ENCODE results near the gene ADCY7. TPM values are rescaled to one million over a fixed set of nuclear protein-coding genes. Genes with fewer than 3 reads are reported as not detected.

The ADCY7 gene
- total RNA-seq, 1 experiment from 2014 or later: 5.5 TPM

DNA sequence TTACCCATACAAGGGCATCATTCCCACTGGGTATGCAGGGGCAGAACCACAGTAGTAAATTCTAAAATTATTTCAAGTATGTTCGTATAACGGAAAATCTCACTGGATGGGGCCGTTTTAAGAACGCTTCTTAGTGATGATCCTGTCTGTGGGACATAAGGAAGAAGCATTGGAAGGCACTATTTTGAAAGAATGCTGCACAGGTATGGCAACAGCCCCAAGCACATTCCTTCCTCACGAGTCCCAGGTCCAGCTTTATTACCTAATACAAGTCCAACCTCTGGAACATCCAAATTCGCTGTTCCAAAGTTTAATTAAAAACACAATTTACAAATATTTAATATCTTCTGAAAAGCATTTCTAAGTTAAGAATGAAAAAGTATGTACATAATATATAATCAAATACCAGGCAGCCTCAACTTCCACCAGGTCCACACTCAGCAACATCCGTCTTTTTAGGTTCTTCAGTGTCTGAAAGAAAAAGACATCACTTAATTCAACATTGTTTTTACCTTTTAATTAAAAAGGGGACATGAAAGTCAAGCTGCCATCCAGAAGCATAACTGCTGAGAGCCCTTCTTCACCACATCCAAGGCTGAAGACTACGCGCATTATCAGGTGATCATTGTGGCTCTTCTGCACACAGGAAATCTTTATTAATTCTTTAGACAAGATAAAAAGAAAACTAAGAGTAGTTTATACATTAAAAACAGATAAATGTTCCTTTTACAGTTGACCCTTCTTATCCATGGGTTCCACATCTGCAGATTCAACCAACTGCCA is 52.6 kb downstream of the ADCY7 start:
- Histone ChIP-seq H3K4me3 (ENCODE audit: low read depth, low read length, poor library complexity, severe bottlenecking) (no peak overlapping the region), H3K4me1 (ENCODE audit: insufficient read depth, low read length, poor library complexity, severe bottlenecking) (no peaks in the 10 kb centered on the region), H3K27ac (ENCODE audit: low read depth, low read length, poor library complexity, severe bottlenecking) (no peak overlapping the region), H3K27me3 (replicated peaks; ENCODE audit: insufficient read depth, low read depth, low read length, poor library complexity) (no peaks in the 10 kb centered on the region), H3K9me3 (ENCODE audit: low read depth, low read length, poor library complexity, severe bottlenecking) (no peaks in the 10 kb centered on the region), H3K36me3 (ENCODE audit: insufficient read depth, low read length, poor library complexity, severe bottlenecking) (peaks cover 75% of the 10 kb centered on the region)
- BruUV-seq (replicated peaks): no TSS peak
- intact Hi-C loops (cut with micrococcal nuclease; ENCODE audit: unreplicated experiment): no loop called here
- TF ChIP-seq EZH2 (IDR thresholded peaks at IDR 0.05; ENCODE audit: borderline replicate concordance, low read depth, low read length, poor library complexity, severe bottlenecking): no peak
- TF ChIP-seq, protein P1, sequence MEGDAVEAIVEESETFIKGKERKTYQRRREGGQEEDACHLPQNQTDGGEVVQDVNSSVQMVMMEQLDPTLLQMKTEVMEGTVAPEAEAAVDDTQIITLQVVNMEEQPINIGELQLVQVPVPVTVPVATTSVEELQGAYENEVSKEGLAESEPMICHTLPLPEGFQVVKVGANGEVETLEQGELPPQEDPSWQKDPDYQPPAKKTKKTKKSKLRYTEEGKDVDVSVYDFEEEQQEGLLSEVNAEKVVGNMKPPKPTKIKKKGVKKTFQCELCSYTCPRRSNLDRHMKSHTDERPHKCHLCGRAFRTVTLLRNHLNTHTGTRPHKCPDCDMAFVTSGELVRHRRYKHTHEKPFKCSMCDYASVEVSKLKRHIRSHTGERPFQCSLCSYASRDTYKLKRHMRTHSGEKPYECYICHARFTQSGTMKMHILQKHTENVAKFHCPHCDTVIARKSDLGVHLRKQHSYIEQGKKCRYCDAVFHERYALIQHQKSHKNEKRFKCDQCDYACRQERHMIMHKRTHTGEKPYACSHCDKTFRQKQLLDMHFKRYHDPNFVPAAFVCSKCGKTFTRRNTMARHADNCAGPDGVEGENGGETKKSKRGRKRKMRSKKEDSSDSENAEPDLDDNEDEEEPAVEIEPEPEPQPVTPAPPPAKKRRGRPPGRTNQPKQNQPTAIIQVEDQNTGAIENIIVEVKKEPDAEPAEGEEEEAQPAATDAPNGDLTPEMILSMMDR (conservative IDR thresholded peaks at IDR 0.05; ENCODE audit: low read depth, low read length): no peak
- DNase-seq (ENCODE audit: low spot score): no peak
- POLR2A ChIA-PET (ENCODE audit: low non-redundant PET): no interaction called here
- CTCF ChIA-PET: no interaction called here

DNA sequence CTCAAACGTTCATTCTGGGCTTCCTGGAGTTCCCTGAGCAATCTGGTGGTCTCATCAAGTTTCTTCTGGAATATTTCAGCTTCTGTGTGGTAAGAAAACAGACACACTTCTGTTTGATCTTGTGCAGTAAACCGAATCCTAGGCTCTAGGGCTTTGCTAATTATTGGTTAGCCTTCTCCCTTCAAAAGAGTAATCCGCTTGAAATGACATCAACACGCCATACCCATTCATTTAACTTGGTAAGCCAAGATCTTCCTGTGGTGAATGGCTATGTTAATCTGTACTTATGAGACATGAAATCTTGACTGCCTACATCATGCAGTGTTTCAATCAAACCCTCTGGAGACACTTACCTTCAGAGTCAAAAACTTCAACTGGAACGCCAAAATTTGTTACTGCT is 54.0 kb downstream of the ADCY7 start:
- POLR2A ChIA-PET (ENCODE audit: low non-redundant PET): no interaction called here
- H3K4me3 ChIP-seq (ENCODE audit: low read depth, low read length, poor library complexity, severe bottlenecking): no peak overlapping the region
- no peaks in the 10 kb centered on the region for H3K9me3 ChIP-seq (ENCODE audit: low read depth, low read length, poor library complexity, severe bottlenecking)
- TF ChIP-seq EZH2 (IDR thresholded peaks at IDR 0.05; ENCODE audit: borderline replicate concordance, low read depth, low read length, poor library complexity, severe bottlenecking): no peak
- TF ChIP-seq, protein P1 (conservative IDR thresholded peaks at IDR 0.05; ENCODE audit: low read depth, low read length): no peak
- H3K27ac ChIP-seq (ENCODE audit: low read depth, low read length, poor library complexity, severe bottlenecking): no peak overlapping the region
- no peaks in the 10 kb centered on the region for H3K4me1 ChIP-seq (ENCODE audit: insufficient read depth, low read length, poor library complexity, severe bottlenecking)
- intact Hi-C loops (cut with micrococcal nuclease; ENCODE audit: unreplicated experiment): no loop called here
- CTCF ChIA-PET: no interaction called here
- DNase-seq (ENCODE audit: low spot score): no peak
- BruUV-seq (replicated peaks): no TSS peak
- H3K36me3 ChIP-seq (ENCODE audit: insufficient read depth, low read length, poor library complexity, severe bottlenecking): peaks cover 84% of the 10 kb centered on the region
- H3K27me3 ChIP-seq (replicated peaks; ENCODE audit: insufficient read depth, low read depth, low read length, poor library complexity): no peaks in the 10 kb centered on the region

DNA sequence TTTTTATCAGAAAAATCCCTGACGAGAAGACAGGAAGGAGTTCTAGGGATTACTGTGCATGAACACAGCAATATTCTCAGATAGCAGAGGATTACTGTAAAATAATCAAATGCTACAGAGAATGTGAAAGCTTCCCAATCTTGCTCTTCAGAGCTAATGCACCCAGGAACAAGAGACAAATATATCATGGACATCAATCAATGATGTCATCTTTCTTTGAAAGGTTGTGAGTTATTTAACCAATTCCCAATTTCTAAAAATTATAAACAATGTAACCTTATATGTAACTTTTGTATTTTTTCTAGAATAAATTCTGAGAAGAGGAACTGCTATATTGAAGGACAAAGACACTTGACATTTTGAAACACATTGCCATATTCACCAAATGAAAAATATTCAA is 56.0 kb downstream of the ADCY7 start:
- TF ChIP-seq EZH2 (IDR thresholded peaks at IDR 0.05; ENCODE audit: borderline replicate concordance, low read depth, low read length, poor library complexity, severe bottlenecking): no peak
- TF ChIP-seq, protein P1 (conservative IDR thresholded peaks at IDR 0.05; ENCODE audit: low read depth, low read length): no peak
- H3K36me3 ChIP-seq (ENCODE audit: insufficient read depth, low read length, poor library complexity, severe bottlenecking): peaks cover 73% of the 10 kb centered on the region
- no TSS peak for BruUV-seq (replicated peaks)
- H3K27ac ChIP-seq (ENCODE audit: low read depth, low read length, poor library complexity, severe bottlenecking): no peak overlapping the region
- no peaks in the 10 kb centered on the region for H3K9me3 ChIP-seq (ENCODE audit: low read depth, low read length, poor library complexity, severe bottlenecking)
- DNase-seq (ENCODE audit: low spot score): no peak
- no peaks in the 10 kb centered on the region for H3K4me1 ChIP-seq (ENCODE audit: insufficient read depth, low read length, poor library complexity, severe bottlenecking)
- intact Hi-C loops (cut with micrococcal nuclease; ENCODE audit: unreplicated experiment): no loop called here
- ChIA-PET CTCF (no interaction called here), POLR2A (ENCODE audit: low non-redundant PET) (no interaction called here)
- no peaks in the 10 kb centered on the region for H3K27me3 ChIP-seq (replicated peaks; ENCODE audit: insufficient read depth, low read depth, low read length, poor library complexity)
- no peak overlapping the region for H3K4me3 ChIP-seq (ENCODE audit: low read depth, low read length, poor library complexity, severe bottlenecking)
